Keratinocyte (primary cell): ENCODE measurements around the gene SSBP2. TPM values are rescaled to one million over a fixed set of nuclear protein-coding genes. Genes with fewer than 3 reads are reported as not detected.

Experiments used
- DNase-seq: peaks from one replicate; pipeline ENCODE4 v3.0.0-alpha.2; 2011; ENCODE audit warnings: low read depth, missing footprints, low spot score
- FAIRE-seq: peaks from 2 replicates; lab custom pipeline; 2011; peaks lifted over from hg19 to GRCh38; lab: Jason Lieb, UNC
- H2AFZ ChIP-seq: 2 replicates; pipeline ENCODE4 v1.6.0; 2012; ENCODE audit warnings: low read length, control low read depth, inconsistent platforms; ENCODE audit not compliant: control insufficient read depth
- H3K27ac ChIP-seq: 2 replicates; pipeline ENCODE4 v1.5.1; 2011; ENCODE audit warnings: low read length; ENCODE audit not compliant: control insufficient read depth, insufficient read depth
- H3K27me3 ChIP-seq: 3 replicates; pipeline ENCODE4 v1.6.0; 2011; ENCODE audit warnings: low read length; ENCODE audit not compliant: control insufficient read depth, insufficient read depth; ENCODE audit errors: extremely low read depth
- H3K36me3 ChIP-seq, 2 experiments: 2 replicates in 1 of 2; 3 replicates in 1 of 2; pipeline ENCODE4 v1.5.1; 2011; ENCODE audit warnings: low read length in 2 of 2, mild to moderate bottlenecking in 1 of 2; ENCODE audit not compliant: control insufficient read depth in 2 of 2, insufficient read depth in 2 of 2; ENCODE audit errors: extremely low read depth in 1 of 2
- H3K4me1 ChIP-seq: 3 replicates; pipeline ENCODE4 v1.5.1; 2011; ENCODE audit warnings: low read length; ENCODE audit not compliant: control insufficient read depth, insufficient read depth; ENCODE audit errors: extremely low read depth
- H3K4me2 ChIP-seq: 3 replicates; pipeline ENCODE4 v1.6.0; 2011; ENCODE audit warnings: low read depth, low read length; ENCODE audit not compliant: control insufficient read depth, insufficient read depth; ENCODE audit errors: extremely low read depth
- H3K4me3 ChIP-seq, 3 experiments: fragments of 200-600 bp in 1 of 3; sonication (generic) in 1 of 3; 2 replicates in 2 of 3; 3 replicates in 1 of 3; pipeline ENCODE4 v1.5.1; 2011 to 2016; ENCODE audit warnings: low read length in 3 of 3, mild to moderate bottlenecking in 3 of 3, control low read depth in 2 of 3, inconsistent platforms in 1 of 3, low read depth in 1 of 3, mixed read lengths in 1 of 3, mixed run types in 1 of 3, moderate library complexity in 1 of 3; ENCODE audit not compliant: control insufficient read depth in 2 of 3, insufficient read depth in 2 of 3; ENCODE audit errors: extremely low read depth in 1 of 3
- H3K79me2 ChIP-seq: 2 replicates; pipeline ENCODE4 v1.6.0; 2012; ENCODE audit warnings: low read length; ENCODE audit not compliant: control insufficient read depth, insufficient read depth
- H3K9ac ChIP-seq: 3 replicates; pipeline ENCODE4 v1.6.0; 2011; ENCODE audit warnings: low read length; ENCODE audit not compliant: control insufficient read depth, insufficient read depth; ENCODE audit errors: extremely low read depth
- H3K9me1 ChIP-seq: 3 replicates; pipeline ENCODE4 v1.6.0; 2011; ENCODE audit warnings: low read length; ENCODE audit not compliant: control insufficient read depth, insufficient read depth; ENCODE audit errors: extremely low read depth
- H3K9me3 ChIP-seq: 2 replicates; pipeline ENCODE4 v1.5.1; 2012; ENCODE audit warnings: low read depth, low read length; ENCODE audit not compliant: control insufficient read depth
- H4K20me1 ChIP-seq: 3 replicates; pipeline ENCODE4 v1.6.0; 2011; ENCODE audit warnings: low read length; ENCODE audit not compliant: control insufficient read depth, insufficient read depth; ENCODE audit errors: extremely low read depth
- EZH2 ChIP-seq: IDR thresholded peaks from one replicate; pipeline ENCODE4 v1.6.1; 2012; ENCODE audit warnings: inconsistent platforms, mild to moderate bottlenecking, low read length, moderate library complexity
- dilution Hi-C: fragments of 300-500 bp; cut with MboI; formaldehyde crosslinking; loops from one replicate; pipeline ENCODE4 v1.7.0; 2020; ENCODE audit warnings: low sequenced_read_pairs; ENCODE audit not compliant: extremely low pct_ligation_motif_present
- polyA plus RNA-seq, 5 experiments: library from polyadenylated mRNA; depleted of rRNA in 3 of 5; stranded (reverse) in 3 of 5; stranded (forward) in 1 of 5; unstranded in 1 of 5; fragments of >200 nt; gene quantifications; 1 replicate in 1 of 5; 2 replicates in 3 of 5; 3 replicates in 1 of 5; pipeline versions ENCODE4 v1.2.1 to v1.2.3, GENCODE V29; 2011 to 2012; ENCODE audit warnings: missing spikeins in 2 of 5, low read depth in 1 of 5, low replicate concordance in 1 of 5
- TF ChIP-seq, protein P1 (sequence below), 3 experiments: IDR thresholded peaks in 1 of 3; conservative IDR thresholded peaks in 1 of 3; optimal IDR thresholded peaks in 1 of 3; 2 replicates in 2 of 3; 3 replicates in 1 of 3; pipeline versions ENCODE3 to v1.5.1; 2011; ENCODE audit warnings: low read length in 3 of 3, mild to moderate bottlenecking in 3 of 3, moderate library complexity in 2 of 3, control low read depth in 1 of 3, inconsistent platforms in 1 of 3; ENCODE audit not compliant: insufficient read depth in 2 of 3; ENCODE audit errors: extremely low read depth in 1 of 3

The SSBP2 gene
- polyA plus RNA-seq, 1 donor (not counting 4 experiments of a cell fraction or from before 2014, with no cell fraction given), result 14.6 TPM

DNA sequence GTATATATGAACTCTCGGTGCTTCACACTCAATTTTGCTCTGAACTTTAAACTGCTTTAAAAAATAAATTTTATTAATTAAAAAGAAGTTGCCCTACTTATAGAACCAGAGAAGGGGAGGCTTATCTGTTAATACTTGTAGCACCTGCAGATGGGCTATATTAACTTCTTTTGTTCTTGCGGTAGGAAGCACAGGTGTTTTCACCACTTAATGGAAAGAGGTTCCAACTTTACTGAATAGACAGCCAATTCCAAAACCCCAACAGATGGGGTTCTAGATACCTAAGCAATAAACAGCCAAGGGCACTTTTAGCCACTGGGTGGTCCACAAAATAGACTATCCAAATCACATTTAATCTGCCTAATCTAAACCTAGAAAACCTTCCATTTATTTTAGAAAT is 65.4 kb downstream of the SSBP2 start:
- H3K27me3 ChIP-seq, result no peaks in the 10 kb centered on the region
- H3K9me1 ChIP-seq, result no peaks in the 10 kb centered on the region
- no peak overlapping the region for H3K27ac ChIP-seq
- H3K79me2 ChIP-seq, result no peaks in the 10 kb centered on the region
- TF ChIP-seq, protein P1, sequence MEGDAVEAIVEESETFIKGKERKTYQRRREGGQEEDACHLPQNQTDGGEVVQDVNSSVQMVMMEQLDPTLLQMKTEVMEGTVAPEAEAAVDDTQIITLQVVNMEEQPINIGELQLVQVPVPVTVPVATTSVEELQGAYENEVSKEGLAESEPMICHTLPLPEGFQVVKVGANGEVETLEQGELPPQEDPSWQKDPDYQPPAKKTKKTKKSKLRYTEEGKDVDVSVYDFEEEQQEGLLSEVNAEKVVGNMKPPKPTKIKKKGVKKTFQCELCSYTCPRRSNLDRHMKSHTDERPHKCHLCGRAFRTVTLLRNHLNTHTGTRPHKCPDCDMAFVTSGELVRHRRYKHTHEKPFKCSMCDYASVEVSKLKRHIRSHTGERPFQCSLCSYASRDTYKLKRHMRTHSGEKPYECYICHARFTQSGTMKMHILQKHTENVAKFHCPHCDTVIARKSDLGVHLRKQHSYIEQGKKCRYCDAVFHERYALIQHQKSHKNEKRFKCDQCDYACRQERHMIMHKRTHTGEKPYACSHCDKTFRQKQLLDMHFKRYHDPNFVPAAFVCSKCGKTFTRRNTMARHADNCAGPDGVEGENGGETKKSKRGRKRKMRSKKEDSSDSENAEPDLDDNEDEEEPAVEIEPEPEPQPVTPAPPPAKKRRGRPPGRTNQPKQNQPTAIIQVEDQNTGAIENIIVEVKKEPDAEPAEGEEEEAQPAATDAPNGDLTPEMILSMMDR (optimal IDR thresholded peaks at IDR 0.05 in 1 of 3, IDR thresholded peaks at IDR 0.05 in 1 of 3, conservative IDR thresholded peaks at IDR 0.05 in 1 of 3; ENCODE audit: extremely low read depth in 1 of 3, insufficient read depth in 2 of 3, low read length in 3 of 3), result no peak
- TF ChIP-seq EZH2, result no peak
- H3K9ac ChIP-seq, result no peak overlapping the region
- DNase-seq (no peak), FAIRE-seq (no peak)
- H3K4me1 ChIP-seq, result peaks cover 4% of the 10 kb centered on the region
- H3K4me3 ChIP-seq, result no peak overlapping the region
- dilution Hi-C loops, result no loop called here
- H2AFZ ChIP-seq, result no peak overlapping the region
- no peak overlapping the region for H3K4me2 ChIP-seq
- H4K20me1 ChIP-seq, result no peaks in the 10 kb centered on the region
- no peaks in the 10 kb centered on the region for H3K36me3 ChIP-seq
- no peaks in the 10 kb centered on the region for H3K9me3 ChIP-seq

DNA sequence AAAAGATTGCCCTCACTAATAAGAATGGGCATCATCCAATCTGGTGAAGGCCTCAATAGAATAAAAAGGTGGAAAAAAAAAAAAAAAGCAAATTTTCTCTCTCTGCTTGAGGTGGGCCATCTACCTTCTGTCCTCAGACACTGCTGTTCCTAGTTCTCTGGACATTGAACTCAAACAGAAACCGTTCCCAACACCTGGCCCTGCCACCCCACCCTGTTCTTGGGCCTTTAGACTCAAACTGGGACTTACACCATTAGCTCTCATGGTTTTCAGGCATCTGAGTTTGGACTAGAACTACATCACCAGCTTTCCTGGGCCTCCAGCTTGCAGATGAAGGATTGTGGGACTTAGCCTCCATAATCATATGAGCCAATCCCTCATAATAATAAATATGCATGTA is 71.0 kb downstream of the SSBP2 start:
- Histone ChIP-seq H3K4me2 (no peak overlapping the region), H2AFZ (no peak overlapping the region), H3K4me1 (no peaks in the 10 kb centered on the region), H3K79me2 (no peaks in the 10 kb centered on the region), H3K36me3 (no peaks in the 10 kb centered on the region), H3K27ac (no peak overlapping the region), H3K9me1 (no peaks in the 10 kb centered on the region), H4K20me1 (no peaks in the 10 kb centered on the region), H3K9ac (no peak overlapping the region), H3K4me3 (no peak overlapping the region), H3K27me3 (no peaks in the 10 kb centered on the region), H3K9me3 (no peaks in the 10 kb centered on the region)
- DNase-seq (no peak), FAIRE-seq (no peak)
- dilution Hi-C loops, result no loop called here
- TF ChIP-seq, protein P1 (optimal IDR thresholded peaks at IDR 0.05 in 1 of 3, IDR thresholded peaks at IDR 0.05 in 1 of 3, conservative IDR thresholded peaks at IDR 0.05 in 1 of 3; ENCODE audit: extremely low read depth in 1 of 3, insufficient read depth in 2 of 3, low read length in 3 of 3), result no peak
- no peak for TF ChIP-seq EZH2
